H9 (cell line): ENCODE data around the gene HBS1L. TPM values are rescaled to one million over a fixed set of nuclear protein-coding genes. Genes with fewer than 3 reads are reported as not detected.

Source experiments
- DNase-seq: peaks from one replicate; pipeline ENCODE4 v3.0.0-alpha.2; 2017
- H2AFZ ChIP-seq: one replicate; pipeline ENCODE4 v1.6.1; 2013; ENCODE audit warnings: mild to moderate bottlenecking, low read length, control low read depth, moderate library complexity
- H2AK5ac ChIP-seq: 2 replicates; pipeline ENCODE4 v1.6.1; 2013; ENCODE audit warnings: low read length, control low read depth, mixed read lengths; ENCODE audit not compliant: insufficient read length
- H2BK120ac ChIP-seq: one replicate; pipeline ENCODE4 v1.6.1; 2013; ENCODE audit warnings: low read depth, mild to moderate bottlenecking, low read length, control low read depth, inconsistent platforms; ENCODE audit not compliant: poor library complexity, severe bottlenecking
- H2BK12ac ChIP-seq: 2 replicates; pipeline ENCODE4 v1.6.1; 2013; ENCODE audit warnings: low read length, control low read depth, mixed read lengths, low read depth; ENCODE audit not compliant: insufficient read length
- H2BK15ac ChIP-seq: 2 replicates; pipeline ENCODE4 v1.6.1; 2013; ENCODE audit warnings: low read depth, low read length, control low read depth
- H2BK20ac ChIP-seq: one replicate; pipeline ENCODE4 v1.6.1; 2013; ENCODE audit warnings: low read depth, mild to moderate bottlenecking, low read length, control low read depth, inconsistent platforms; ENCODE audit not compliant: poor library complexity, severe bottlenecking
- H2BK5ac ChIP-seq: 2 replicates; pipeline ENCODE4 v1.6.1; 2013; ENCODE audit warnings: low read length, control low read depth, mixed read lengths; ENCODE audit not compliant: insufficient read length
- H3K14ac ChIP-seq: 2 replicates; pipeline ENCODE4 v1.6.1; 2013; ENCODE audit warnings: low read length, control low read depth; ENCODE audit not compliant: insufficient read depth
- H3K18ac ChIP-seq: 2 replicates; pipeline ENCODE4 v1.6.1; 2013; ENCODE audit warnings: low read depth, mild to moderate bottlenecking, mixed read lengths, low read length, control low read depth; ENCODE audit not compliant: insufficient read length
- H3K23ac ChIP-seq: 2 replicates; pipeline ENCODE4 v1.6.1; 2013; ENCODE audit warnings: low read length, control low read depth, mixed read lengths, low read depth; ENCODE audit not compliant: insufficient read length
- H3K23me2 ChIP-seq: 2 replicates; pipeline ENCODE4 v1.6.1; 2013; ENCODE audit warnings: low read depth, mild to moderate bottlenecking, mixed read lengths, low read length, control low read depth; ENCODE audit not compliant: insufficient read length, poor library complexity, severe bottlenecking
- H3K27ac ChIP-seq: 2 replicates; pipeline ENCODE4 v1.5.1; 2013; ENCODE audit warnings: low read length, control low read depth, mixed read lengths, low read depth; ENCODE audit not compliant: insufficient read length
- H3K27me3 ChIP-seq: 2 replicates; pipeline ENCODE4 v1.6.1; 2013; ENCODE audit warnings: low read length, control low read depth, inconsistent platforms; ENCODE audit not compliant: insufficient read depth
- H3K4ac ChIP-seq: 2 replicates; pipeline ENCODE4 v1.6.1; 2013; ENCODE audit warnings: low read depth, mild to moderate bottlenecking, control low read depth, inconsistent platforms, low read length, moderate library complexity
- H3K4me1 ChIP-seq: 2 replicates; pipeline ENCODE4 v1.6.1; 2013; ENCODE audit warnings: low read length, control low read depth, inconsistent platforms; ENCODE audit not compliant: insufficient read depth
- H3K4me2 ChIP-seq: 2 replicates; pipeline ENCODE4 v1.6.1; 2013; ENCODE audit warnings: low read length, control low read depth, mixed read lengths; ENCODE audit not compliant: insufficient read length, insufficient read depth
- H3K56ac ChIP-seq: 2 replicates; pipeline ENCODE4 v1.6.1; 2013; ENCODE audit warnings: low read depth, mild to moderate bottlenecking, mixed read lengths, low read length, control low read depth; ENCODE audit not compliant: insufficient read length
- H3K79me1 ChIP-seq: 2 replicates; pipeline ENCODE4 v1.6.1; 2013; ENCODE audit warnings: low read depth, mild to moderate bottlenecking, moderate library complexity, low read length, control low read depth, inconsistent platforms; ENCODE audit not compliant: insufficient read depth, poor library complexity, severe bottlenecking
- H3K79me2 ChIP-seq: 2 replicates; pipeline ENCODE4 v1.6.1; 2013; ENCODE audit warnings: low read length, control low read depth, inconsistent platforms; ENCODE audit not compliant: insufficient read depth
- H3K9ac ChIP-seq: 2 replicates; pipeline ENCODE4 v1.6.1; 2013; ENCODE audit warnings: low read length, control low read depth, mixed read lengths; ENCODE audit not compliant: insufficient read length; ENCODE audit errors: extremely low read depth
- H3K9me3 ChIP-seq: one replicate; pipeline ENCODE4 v1.6.1; 2013; ENCODE audit warnings: low read depth, low read length, inconsistent platforms; ENCODE audit not compliant: control insufficient read depth
- H3T11ph ChIP-seq: one replicate; pipeline ENCODE4 v1.6.1; 2013; ENCODE audit warnings: mild to moderate bottlenecking, low read length, control low read depth, inconsistent platforms
- H4K20me1 ChIP-seq: one replicate; pipeline ENCODE4 v1.6.1; 2013; ENCODE audit not compliant: control insufficient read depth, insufficient read length, insufficient read depth
- H4K5ac ChIP-seq: 2 replicates; pipeline ENCODE4 v1.6.1; 2013; ENCODE audit warnings: low read depth, mild to moderate bottlenecking, mixed read lengths, low read length, control low read depth; ENCODE audit not compliant: insufficient read length
- H4K8ac ChIP-seq: replicated peaks from 2 replicates; pipeline ENCODE4 v1.6.1; 2013; ENCODE audit warnings: low read length, control low read depth, mixed read lengths, low read depth; ENCODE audit not compliant: insufficient read length
- H4K91ac ChIP-seq: 2 replicates; pipeline ENCODE4 v1.6.1; 2013; ENCODE audit warnings: low read depth, mild to moderate bottlenecking, moderate library complexity, mixed read lengths, low read length, control low read depth; ENCODE audit not compliant: insufficient read length
- H3K27ac Mint-ChIP-seq, 3 experiments: 2 replicates in 2 of 3; 3 replicates in 1 of 3; pipeline ENCODE4 v1.8.0; 2020 to 2021; ENCODE audit warnings: mixed read lengths in 3 of 3, mild to moderate bottlenecking in 1 of 3, moderate library complexity in 1 of 3
- H3K27me3 Mint-ChIP-seq: 2 replicates; pipeline ENCODE4 v1.8.0; 2021; ENCODE audit warnings: low read depth, mild to moderate bottlenecking, moderate library complexity, mixed read lengths
- H3K36me3 Mint-ChIP-seq, 3 experiments: 2 replicates in 2 of 3; 3 replicates in 1 of 3; pipeline ENCODE4 v1.8.0; 2020 to 2021; ENCODE audit warnings: low read depth in 3 of 3, mixed read lengths in 3 of 3; ENCODE audit not compliant: insufficient read depth in 1 of 3
- H3K4me1 Mint-ChIP-seq, 2 experiments: 2 replicates each; pipeline ENCODE4 v1.8.0; 2020; ENCODE audit warnings: mixed read lengths in 2 of 2
- H3K4me3 Mint-ChIP-seq, 2 experiments: 2 replicates in 1 of 2; 3 replicates in 1 of 2; pipeline ENCODE4 v1.8.0; 2020 to 2021; ENCODE audit warnings: mild to moderate bottlenecking in 2 of 2, mixed read lengths in 2 of 2, moderate library complexity in 1 of 2
- H3K9me3 Mint-ChIP-seq, 2 experiments: 2 replicates in 1 of 2; 3 replicates in 1 of 2; pipeline ENCODE4 v1.8.0; 2020; ENCODE audit warnings: mild to moderate bottlenecking in 2 of 2, mixed read lengths in 2 of 2, moderate library complexity in 1 of 2
- CTCF ChIP-seq: fragments of 200-600 bp; sonication (generic); conservative IDR thresholded peaks from 3 replicates; pipeline ENCODE4 v1.8.0; 2021; ENCODE audit warnings: antibody characterized with exemption, mild to moderate bottlenecking
- WGBS: extraction: QIAGEN DNeasy Blood & Tissue Kit; methylation state at CpG from one replicate; pipeline ENCODE4 v1.1.7; 2013; ENCODE audit warnings: missing lambda C conversion rate, low lambda C conversion rate, mixed read lengths; ENCODE audit not compliant: insufficient read length; ENCODE audit errors: extremely low coverage; 5-methylcytosine and 5-hydroxymethylcytosine counted together
- total RNA-seq: library from RNA; stranded (reverse); gene quantifications from 2 replicates; pipeline ENCODE4 v1.2.1, GENCODE V29; 2021

The HBS1L gene
- total RNA-seq, 1 experiment from 2014 or later, result 110 TPM

- no peak overlapping the region for H2BK12ac ChIP-seq
- peak; percentile 46 for TF ChIP-seq CTCF
These were observed 136.1 kb downstream of the HBS1L start for GRCh38 chr6:134918418-134918961.

More at GRCh38 chr6:134918418-134918961, 136.1 kb downstream of the HBS1L start:
- Mint-ChIP-seq H3K4me1 (peaks cover 10 to 11% of the 10 kb centered on the region in 2 experiments), H3K4me3 (no peak overlapping the region), H3K36me3 (no peaks in the 10 kb centered on the region), H3K27me3 (no peaks in the 10 kb centered on the region), H3K9me3 (no peaks in the 10 kb centered on the region), H3K27ac (no peak overlapping the region)
- H3K4me1 ChIP-seq, result no peaks in the 10 kb centered on the region; the same call in 1 of the 2 replicates
- no peak overlapping the region for H2BK20ac ChIP-seq
- H3T11ph ChIP-seq, result no peak overlapping the region
- H3K23me2 ChIP-seq, result no peaks in the 10 kb centered on the region
- H2AK5ac ChIP-seq, result no peak overlapping the region
- no peak overlapping the region for H3K27ac ChIP-seq
- no peak overlapping the region for H3K18ac ChIP-seq
- no peaks in the 10 kb centered on the region for H3K79me1 ChIP-seq
- no peak overlapping the region for H3K56ac ChIP-seq
- H3K14ac ChIP-seq, result no peak overlapping the region
- no peaks in the 10 kb centered on the region for H3K79me2 ChIP-seq
- H2BK15ac ChIP-seq, result no peak overlapping the region
- H3K23ac ChIP-seq, result no peak overlapping the region
- no peak overlapping the region for H2BK120ac ChIP-seq
- no peak overlapping the region for H3K4me2 ChIP-seq
- H4K91ac ChIP-seq, result no peak overlapping the region
- H4K20me1 ChIP-seq, result no peaks in the 10 kb centered on the region
- H4K8ac ChIP-seq, result no peak overlapping the region
- H3K27me3 ChIP-seq, result no peaks in the 10 kb centered on the region
- DNase-seq, result no peak
- no peak overlapping the region for H3K9ac ChIP-seq
- H2AFZ ChIP-seq, result no peak overlapping the region
- no peak overlapping the region for H3K4ac ChIP-seq
- H3K9me3 ChIP-seq, result no peaks in the 10 kb centered on the region
- H4K5ac ChIP-seq, result no peak overlapping the region
- WGBS, result no CpG with 5 or more reads among the region's 17 CpGs
- no peak overlapping the region for H2BK5ac ChIP-seq
